ENCODE data around the gene BANF1. TPM values are rescaled to one million over a fixed set of nuclear protein-coding genes. Genes with fewer than 3 reads are reported as not detected.

Gene BANF1
- total RNA-seq, 1 experiment from 2014 or later, result 124 TPM

- POLR2A ChIA-PET (ENCODE audit: unreplicated experiment), result no interaction called here
- Histone ChIP-seq H3K9me3 (ENCODE audit: low read length) (no peaks in the 10 kb centered on the region), H3K9me2 (replicated peaks; ENCODE audit: low read length) (no peaks in the 10 kb centered on the region), H3K36me3 (ENCODE audit: low read depth, low read length) (no peaks in the 10 kb centered on the region; the same call in 1 of the 2 replicates), H3K27me3 (ENCODE audit: low read length) (no peaks in the 10 kb centered on the region), H3K79me2 (ENCODE audit: low read length) (peaks cover 16% of the 10 kb centered on the region), H3K27ac (ENCODE audit: low read length) (no peak within 1 kb of the TSS), H3F3A (ENCODE audit: low read length, unreplicated experiment) (no peaks in the 10 kb centered on the region), H2AFZ (ENCODE audit: low read length) (no peak within 1 kb of the TSS), H3K4me1 (ENCODE audit: insufficient read depth, low read length) (peaks cover 17% of the 10 kb centered on the region), H4K20me1 (ENCODE audit: low read length) (no peaks in the 10 kb centered on the region), H3K4me2 (ENCODE audit: low read length) (no peak within 1 kb of the TSS), H3K4me3 (ENCODE audit: low read length) (no peak within 1 kb of the TSS), H3K9ac (ENCODE audit: low read length) (no peak within 1 kb of the TSS)
- intact Hi-C loops (cut with micrococcal nuclease), result no loop called here
- no peak for ATAC-seq
- TF ChIP-seq EZH2 (IDR thresholded peaks at IDR 0.05; ENCODE audit: low read length, unreplicated experiment), result no peak
- TF ChIP-seq CTCF (conservative IDR thresholded peaks at IDR 0.05; ENCODE audit: low read depth, low read length), result no peak
- no peak for TF ChIP-seq EZH2phosphoT487 (IDR thresholded peaks at IDR 0.05; ENCODE audit: borderline replicate concordance, low read length)
- BruUV-seq (replicated peaks), result no TSS peak
- CTCF ChIA-PET, result no interaction called here
- DNase-seq, result no peak
Measured at GRCh38 chr11:66048547-66049323, 46.4 kb downstream of the BANF1 start, which contains the start of gene GAL3ST3. Gene GAL3ST3, minus strand, starts transcription at chr11:66049161. Its CDS starts 3,746 bp downstream, at chr11:66045415.

GRCh38 chr11:66050581-66051231 is 48.4 kb downstream of the BANF1 start:
- H2AFZ ChIP-seq (ENCODE audit: low read length), result no peak overlapping the region
- H3K4me1 ChIP-seq (ENCODE audit: insufficient read depth, low read length), result peaks cover 18% of the 10 kb centered on the region
- ChIA-PET CTCF (no interaction called here), POLR2A (ENCODE audit: unreplicated experiment) (interaction anchor here (0.6 kb wide), 1 partner anchor 245 kb away, joined by 8 read pairs; no protein-coding TSS in a partner anchor)
- no peak overlapping the region for H3K9ac ChIP-seq (ENCODE audit: low read length)
- H3K36me3 ChIP-seq (ENCODE audit: low read depth, low read length), result peaks cover 14% of the 10 kb centered on the region
- H3K27me3 ChIP-seq (ENCODE audit: low read length), result no peaks in the 10 kb centered on the region
- H3K9me3 ChIP-seq (ENCODE audit: low read length), result no peaks in the 10 kb centered on the region
- H3K79me2 ChIP-seq (ENCODE audit: low read length), result peaks cover 34% of the 10 kb centered on the region
- no peaks in the 10 kb centered on the region for H3F3A ChIP-seq (ENCODE audit: low read length, unreplicated experiment)
- no peaks in the 10 kb centered on the region for H3K9me2 ChIP-seq (replicated peaks; ENCODE audit: low read length)
- H3K27ac ChIP-seq (ENCODE audit: low read length), result no peak overlapping the region
- peak overlapping the region; percentile 85 for H3K4me2 ChIP-seq (ENCODE audit: low read length)
- ATAC-seq (no peak), DNase-seq (no peak)
- intact Hi-C loops (cut with micrococcal nuclease), result no loop called here
- H3K4me3 ChIP-seq (ENCODE audit: low read length), result 0 out of 2 replicates have a peak overlapping the region, but pooled peaks have one; percentile 93
- no peaks in the 10 kb centered on the region for H4K20me1 ChIP-seq (ENCODE audit: low read length)
- TF ChIP-seq CTCF (conservative IDR thresholded peaks at IDR 0.05; ENCODE audit: low read depth, low read length) (no peak), EZH2 (IDR thresholded peaks at IDR 0.05; ENCODE audit: low read length, unreplicated experiment) (no peak), EZH2phosphoT487 (IDR thresholded peaks at IDR 0.05; ENCODE audit: borderline replicate concordance, low read length) (no peak)
- BruUV-seq (replicated peaks), result no TSS peak

Data from PC-3 (cell line).